GM21367 (cell line): ENCODE measurements around the gene ANXA8L1.
"Not testable (repeated sequence)": the region's sequence is repeated elsewhere in the genome, so short reads cannot be mapped to it uniquely, and the experiment has no call there.

Experiments used
- ATAC-seq: cut with Tn5 transposase; IDR thresholded peaks from one replicate; pipeline ENCODE4 v1.9.1; 2021; ENCODE audit not compliant: unreplicated experiment

ANXA8L1 gene

GRCh38 chr10:46396441-46397279, 21.1 kb downstream of the ANXA8L1 start:
- ATAC-seq = not testable (repeated sequence)

- ATAC-seq = not testable (repeated sequence)
Observed at GRCh38 chr10:46397767-46398166, 22.2 kb downstream of the ANXA8L1 start.

- not testable (repeated sequence) for ATAC-seq
Observed at GRCh38 chr10:46398212-46398886, 22.8 kb downstream of the ANXA8L1 start.

- ATAC-seq = not testable (repeated sequence)
Observed at GRCh38 chr10:46409556-46409955, 34.0 kb downstream of the ANXA8L1 start.

GRCh38 chr10:46411123-46411522, 35.5 kb downstream of the ANXA8L1 start:
- not testable (repeated sequence) for ATAC-seq

- ATAC-seq = not testable (repeated sequence)
Observed at GRCh38 chr10:46412665-46413064, 37.1 kb downstream of the ANXA8L1 start.

GRCh38 chr10:46415291-46415690, 39.7 kb downstream of the ANXA8L1 start:
- ATAC-seq = not testable (repeated sequence)

GRCh38 chr10:46418283-46418682, 42.7 kb downstream of the ANXA8L1 start:
- ATAC-seq = not testable (repeated sequence)

- ATAC-seq = not testable (repeated sequence)
Observed at GRCh38 chr10:46419570-46420379, 44.2 kb downstream of the ANXA8L1 start.

- ATAC-seq = not testable (repeated sequence)
Observed at GRCh38 chr10:46423550-46423949, 48.0 kb downstream of the ANXA8L1 start.

- not testable (repeated sequence) for ATAC-seq
Observed at GRCh38 chr10:46440942-46441341, 65.4 kb downstream of the ANXA8L1 start.
